K562 (cell line): ENCODE results near the gene NAGLU. TPM values are rescaled to one million over a fixed set of nuclear protein-coding genes. Genes with fewer than 3 reads are reported as not detected.

Source experiments
- CTBP1 ChIP-seq: fragments of 450-650 bp; IDR thresholded peaks from 2 replicates; pipeline ENCODE4 v1.6.1; 2016; ENCODE audit warnings: borderline replicate concordance
- EWSR1 ChIP-seq: fragments of 450-650 bp; IDR thresholded peaks from 2 replicates; pipeline ENCODE4 v1.6.1; 2018; ENCODE audit warnings: borderline replicate concordance, mild to moderate bottlenecking, low read depth, moderate library complexity; ENCODE audit not compliant: partially characterized antibody
- FIP1L1 ChIP-seq: fragments of 200-400 bp; formaldehyde crosslinking; IDR thresholded peaks from 2 replicates; pipeline ENCODE4 v1.6.1; 2018; ENCODE audit warnings: mild to moderate bottlenecking, low read depth, low read length; ENCODE audit not compliant: poor library complexity, severe bottlenecking
- HDAC2 ChIP-seq: fragments of 450-650 bp; IDR thresholded peaks from 2 replicates; pipeline ENCODE4 v1.6.1; 2016; ENCODE audit warnings: mild to moderate bottlenecking
- NEUROD1 ChIP-seq: fragments of 150-350 bp; IDR thresholded peaks from 2 replicates; pipeline ENCODE4 v1.6.1; 2014; ENCODE audit warnings: borderline replicate concordance, low read length, low read depth; ENCODE audit not compliant: partially characterized antibody
- NR1H2 ChIP-seq: sonication (generic); formaldehyde crosslinking; IDR thresholded peaks from 2 replicates; pipeline ENCODE4 v1.4.0; 2020; ENCODE audit warnings: mild to moderate bottlenecking, missing genetic modification reagents
- PML ChIP-seq: IDR thresholded peaks from 2 replicates; pipeline ENCODE4 v1.6.1; 2012; ENCODE audit warnings: low read length, inconsistent platforms
- PRMT5 ChIP-seq: sonication (generic); formaldehyde crosslinking; IDR thresholded peaks from 2 replicates; pipeline ENCODE4 v1.5.0; 2020; ENCODE audit warnings: missing genetic modification reagents
- TEAD4 ChIP-seq, 2 experiments: sonication (generic) in 1 of 2; formaldehyde crosslinking in 1 of 2; IDR thresholded peaks; 2 replicates each; pipeline versions ENCODE4 v1.6.1 to v1.8.0; 2012 to 2022; ENCODE audit warnings: borderline replicate concordance in 1 of 2, inconsistent platforms in 1 of 2, low read length in 1 of 2, mild to moderate bottlenecking in 1 of 2, missing genetic modification reagents in 1 of 2
- ZFP1 ChIP-seq: fragments of 450-650 bp; formaldehyde crosslinking; IDR thresholded peaks from 2 replicates; pipeline ENCODE4 v1.4.0; 2020; ENCODE audit warnings: mild to moderate bottlenecking, mixed read lengths
- ZNF436 ChIP-seq: fragments of 250-450, 450-650 bp; sonication (Bioruptor Pico); formaldehyde crosslinking; IDR thresholded peaks from 2 replicates; pipeline ENCODE4 v1.7.0; 2020; ENCODE audit warnings: mild to moderate bottlenecking
- ZNF57 ChIP-seq: fragments of 450-650 bp; formaldehyde crosslinking; IDR thresholded peaks from 2 replicates; pipeline ENCODE4 v1.4.0; 2020; ENCODE audit warnings: mild to moderate bottlenecking, moderate library complexity
- polyA plus RNA-seq, 8 experiments: library from polyadenylated mRNA; depleted of rRNA in 4 of 8; stranded (reverse) in 5 of 8; unstranded in 3 of 8; fragments of >200 nt; fragmentation: Nextera tagmentation in 2 of 8; fragmentation: Illumina TruSeq in 1 of 8; extraction: Ambion mirVana in 2 of 8; extraction: Trizol in 1 of 8; gene quantifications; 2 replicates each; pipeline versions ENCODE4 v1.2.1 to v1.2.3, GENCODE V29; 2011 to 2014; ENCODE audit warnings: inconsistent platforms in 1 of 8, missing spikeins in 1 of 8
- total RNA-seq, 7 experiments: library from RNA; depleted of rRNA in 6 of 7; stranded (reverse); fragments of >200 nt in 6 of 7; fragmentation: Illumina TruSeq in 2 of 7; extraction: Trizol in 2 of 7; gene quantifications; 2 replicates each; pipeline versions ENCODE4 v1.2.1 to v1.2.3, GENCODE V29; 2011 to 2021; ENCODE audit warnings: low replicate concordance in 1 of 7
- TF ChIP-seq, protein P1 (sequence below): fragments of 450-650 bp; IDR thresholded peaks from 2 replicates; pipeline ENCODE4 v1.6.1; 2018; ENCODE audit not compliant: partially characterized antibody
- TF ChIP-seq, protein P2 (sequence below): fragments of 450-650 bp; IDR thresholded peaks from 2 replicates; pipeline ENCODE4 v1.6.1; 2017; ENCODE audit warnings: antibody characterized with exemption, mild to moderate bottlenecking

NAGLU gene
- total and polyA plus RNA-seq, 9 of the 15 experiments (the other 6 are each of a cell fraction or from before 2014, with no cell fraction given) = 0.04 to 21.5 (median 8.5) TPM

DNA sequence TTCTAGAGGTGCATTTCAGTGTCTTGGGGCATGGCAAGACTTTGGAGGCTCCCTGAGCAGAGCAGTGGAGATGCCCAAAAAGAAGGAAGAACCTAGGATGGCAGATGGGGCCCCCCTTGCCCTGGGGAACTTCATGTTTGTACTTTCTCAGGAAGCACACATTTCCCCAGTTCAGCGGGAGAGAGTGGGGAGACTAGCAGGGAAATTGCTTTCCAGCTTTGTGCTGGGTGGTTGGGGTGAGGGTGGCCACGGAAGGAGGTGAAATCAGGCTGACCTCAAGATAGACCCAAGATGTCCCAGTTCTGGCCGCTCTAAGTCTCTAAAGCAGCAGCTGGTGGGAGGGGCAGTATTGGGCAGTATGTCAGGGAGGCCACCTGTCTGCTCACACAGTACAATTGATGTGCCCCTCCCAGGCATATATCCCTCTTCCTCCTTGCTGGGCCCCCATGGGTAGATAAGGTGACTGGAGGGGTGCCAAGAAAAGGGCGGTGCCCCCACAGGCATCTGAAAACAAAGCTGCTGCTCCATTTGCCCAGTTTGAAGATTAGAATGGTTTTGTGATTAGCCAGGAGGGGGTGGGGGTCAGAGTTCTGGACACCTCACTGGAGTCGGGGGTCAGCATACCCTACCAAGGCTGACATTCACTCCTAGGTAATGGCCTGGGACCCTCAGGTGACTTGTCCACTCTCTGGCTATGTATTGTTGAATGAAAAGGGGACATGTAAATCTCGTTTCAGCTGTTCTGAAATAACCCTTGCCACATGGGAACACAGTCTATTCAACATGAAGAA, 17.1 kb upstream of the NAGLU start (continued):
- TF ChIP-seq EWSR1 = no peak
- no peak for TF ChIP-seq ZFP1 (CRISPR knock-in tag)
- TF ChIP-seq HDAC2 = peak; percentile 59
- TF ChIP-seq ZNF436 (CRISPR knock-in tag) = no peak
- TF ChIP-seq, protein P1, sequence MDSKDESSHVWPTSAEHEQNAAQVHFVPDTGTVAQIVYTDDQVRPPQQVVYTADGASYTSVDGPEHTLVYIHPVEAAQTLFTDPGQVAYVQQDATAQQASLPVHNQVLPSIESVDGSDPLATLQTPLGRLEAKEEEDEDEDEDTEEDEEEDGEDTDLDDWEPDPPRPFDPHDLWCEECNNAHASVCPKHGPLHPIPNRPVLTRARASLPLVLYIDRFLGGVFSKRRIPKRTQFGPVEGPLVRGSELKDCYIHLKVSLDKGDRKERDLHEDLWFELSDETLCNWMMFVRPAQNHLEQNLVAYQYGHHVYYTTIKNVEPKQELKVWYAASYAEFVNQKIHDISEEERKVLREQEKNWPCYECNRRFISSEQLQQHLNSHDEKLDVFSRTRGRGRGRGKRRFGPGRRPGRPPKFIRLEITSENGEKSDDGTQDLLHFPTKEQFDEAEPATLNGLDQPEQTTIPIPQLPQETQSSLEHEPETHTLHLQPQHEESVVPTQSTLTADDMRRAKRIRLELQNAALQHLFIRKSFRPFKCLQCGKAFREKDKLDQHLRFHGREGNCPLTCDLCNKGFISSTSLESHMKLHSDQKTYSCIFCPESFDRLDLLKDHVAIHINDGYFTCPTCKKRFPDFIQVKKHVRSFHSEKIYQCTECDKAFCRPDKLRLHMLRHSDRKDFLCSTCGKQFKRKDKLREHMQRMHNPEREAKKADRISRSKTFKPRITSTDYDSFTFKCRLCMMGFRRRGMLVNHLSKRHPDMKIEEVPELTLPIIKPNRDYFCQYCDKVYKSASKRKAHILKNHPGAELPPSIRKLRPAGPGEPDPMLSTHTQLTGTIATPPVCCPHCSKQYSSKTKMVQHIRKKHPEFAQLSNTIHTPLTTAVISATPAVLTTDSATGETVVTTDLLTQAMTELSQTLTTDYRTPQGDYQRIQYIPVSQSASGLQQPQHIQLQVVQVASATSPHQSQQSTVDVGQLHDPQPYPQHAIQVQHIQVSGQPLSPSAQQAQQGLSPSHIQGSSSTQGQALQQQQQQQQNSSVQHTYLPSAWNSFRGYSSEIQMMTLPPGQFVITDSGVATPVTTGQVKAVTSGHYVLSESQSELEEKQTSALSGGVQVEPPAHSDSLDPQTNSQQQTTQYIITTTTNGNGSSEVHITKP = no peak
- peak; percentile 82 for TF ChIP-seq CTBP1
- no peak for TF ChIP-seq NR1H2
- TF ChIP-seq PRMT5 (CRISPR knock-in tag) = no peak
- peak; percentile 72 for TF ChIP-seq TEAD4 (IDR thresholded peaks at IDR 0.05; ENCODE audit: low read length)
- TF ChIP-seq TEAD4 (CRISPR knock-in tag; IDR thresholded peaks at IDR 0.05; ENCODE audit: borderline replicate concordance) = no peak
- TF ChIP-seq FIP1L1 = no peak
- TF ChIP-seq, protein P2, sequence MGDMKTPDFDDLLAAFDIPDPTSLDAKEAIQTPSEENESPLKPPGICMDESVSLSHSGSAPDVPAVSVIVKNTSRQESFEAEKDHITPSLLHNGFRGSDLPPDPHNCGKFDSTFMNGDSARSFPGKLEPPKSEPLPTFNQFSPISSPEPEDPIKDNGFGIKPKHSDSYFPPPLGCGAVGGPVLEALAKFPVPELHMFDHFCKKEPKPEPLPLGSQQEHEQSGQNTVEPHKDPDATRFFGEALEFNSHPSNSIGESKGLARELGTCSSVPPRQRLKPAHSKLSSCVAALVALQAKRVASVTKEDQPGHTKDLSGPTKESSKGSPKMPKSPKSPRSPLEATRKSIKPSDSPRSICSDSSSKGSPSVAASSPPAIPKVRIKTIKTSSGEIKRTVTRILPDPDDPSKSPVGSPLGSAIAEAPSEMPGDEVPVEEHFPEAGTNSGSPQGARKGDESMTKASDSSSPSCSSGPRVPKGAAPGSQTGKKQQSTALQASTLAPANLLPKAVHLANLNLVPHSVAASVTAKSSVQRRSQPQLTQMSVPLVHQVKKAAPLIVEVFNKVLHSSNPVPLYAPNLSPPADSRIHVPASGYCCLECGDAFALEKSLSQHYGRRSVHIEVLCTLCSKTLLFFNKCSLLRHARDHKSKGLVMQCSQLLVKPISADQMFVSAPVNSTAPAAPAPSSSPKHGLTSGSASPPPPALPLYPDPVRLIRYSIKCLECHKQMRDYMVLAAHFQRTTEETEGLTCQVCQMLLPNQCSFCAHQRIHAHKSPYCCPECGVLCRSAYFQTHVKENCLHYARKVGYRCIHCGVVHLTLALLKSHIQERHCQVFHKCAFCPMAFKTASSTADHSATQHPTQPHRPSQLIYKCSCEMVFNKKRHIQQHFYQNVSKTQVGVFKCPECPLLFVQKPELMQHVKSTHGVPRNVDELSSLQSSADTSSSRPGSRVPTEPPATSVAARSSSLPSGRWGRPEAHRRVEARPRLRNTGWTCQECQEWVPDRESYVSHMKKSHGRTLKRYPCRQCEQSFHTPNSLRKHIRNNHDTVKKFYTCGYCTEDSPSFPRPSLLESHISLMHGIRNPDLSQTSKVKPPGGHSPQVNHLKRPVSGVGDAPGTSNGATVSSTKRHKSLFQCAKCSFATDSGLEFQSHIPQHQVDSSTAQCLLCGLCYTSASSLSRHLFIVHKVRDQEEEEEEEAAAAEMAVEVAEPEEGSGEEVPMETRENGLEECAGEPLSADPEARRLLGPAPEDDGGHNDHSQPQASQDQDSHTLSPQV = peak; percentile 58
- TF ChIP-seq PML = no peak
- no peak for TF ChIP-seq ZNF57
- TF ChIP-seq NEUROD1 = peak; percentile 56
- TF ChIP-seq, all 486 proteins: peak for 83
